Stimulated activated CD4-positive, alpha-beta T cell treated with anti-CD3 and anti-CD28 coated beads, Interleukin-2, amount 100 ng/mL, for 4 hours (primary cell): Measurements from ENCODE around the gene THSD7A.

Experiments
- DNase-seq: peaks from one replicate; pipeline ENCODE4 v3.0.0-alpha.2; 2020; ENCODE audit warnings: low read depth

Gene THSD7A

GRCh38 chr7:11702938-11703337 lies 129.1 kb downstream of the THSD7A start:
- no peak for DNase-seq

- DNase-seq, result no peak
These were observed 130.0 kb downstream of the THSD7A start for GRCh38 chr7:11701829-11702560.

- no peak for DNase-seq
These were observed 132.3 kb downstream of the THSD7A start for GRCh38 chr7:11699666-11700065.

- DNase-seq, result no peak
These were observed 133.6 kb downstream of the THSD7A start for GRCh38 chr7:11698384-11698871.

- no peak for DNase-seq
These were observed 141.6 kb downstream of the THSD7A start for GRCh38 chr7:11690395-11690794.

DNA sequence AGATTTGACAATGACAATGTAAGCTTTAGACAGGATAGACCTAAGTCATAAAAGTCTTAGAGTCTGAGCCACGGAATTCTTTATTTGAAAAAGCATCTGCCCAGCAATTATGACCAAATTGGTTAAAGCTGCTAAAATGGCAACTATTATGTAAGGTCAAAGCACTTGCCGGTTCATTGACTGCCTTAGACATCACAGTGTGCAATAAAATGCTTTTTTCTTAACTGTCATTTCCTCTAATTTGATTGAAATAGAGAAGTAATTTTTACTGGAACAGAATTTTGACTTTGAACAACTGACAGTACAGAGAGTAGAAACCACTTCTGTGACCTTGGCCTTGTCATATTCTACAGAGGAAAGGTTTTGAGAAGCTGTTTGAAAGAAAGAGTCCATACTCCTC lies 142.9 kb downstream of the THSD7A start:
- no peak for DNase-seq

DNA sequence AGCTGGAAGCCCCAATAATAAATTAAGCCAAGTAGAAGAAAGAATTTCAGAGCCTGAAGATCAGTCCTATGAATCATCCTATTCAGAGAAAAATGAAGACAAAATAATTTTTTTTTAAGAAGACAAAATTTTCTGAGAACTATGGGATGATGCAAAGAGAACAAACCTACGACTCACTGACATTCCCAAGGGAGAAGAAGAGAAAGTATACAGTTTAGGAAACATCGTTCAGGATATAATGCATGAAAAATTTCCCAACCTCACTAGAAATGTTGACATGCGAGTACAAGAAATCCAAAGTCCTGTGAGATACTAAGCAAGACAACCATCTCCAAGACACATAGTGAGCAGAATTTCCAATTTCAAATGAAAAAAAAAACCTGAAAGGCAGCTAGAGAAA lies 150.5 kb downstream of the THSD7A start:
- no peak for DNase-seq

- DNase-seq, result no peak
These were observed 156.8 kb downstream of the THSD7A start for GRCh38 chr7:11675163-11675562.

- no peak for DNase-seq
These were observed 163.3 kb downstream of the THSD7A start for GRCh38 chr7:11668727-11669126.

GRCh38 chr7:11667810-11668185 lies 164.2 kb downstream of the THSD7A start:
- no peak for DNase-seq

- no peak for DNase-seq
These were observed 164.8 kb downstream of the THSD7A start for GRCh38 chr7:11667071-11667809.

DNA sequence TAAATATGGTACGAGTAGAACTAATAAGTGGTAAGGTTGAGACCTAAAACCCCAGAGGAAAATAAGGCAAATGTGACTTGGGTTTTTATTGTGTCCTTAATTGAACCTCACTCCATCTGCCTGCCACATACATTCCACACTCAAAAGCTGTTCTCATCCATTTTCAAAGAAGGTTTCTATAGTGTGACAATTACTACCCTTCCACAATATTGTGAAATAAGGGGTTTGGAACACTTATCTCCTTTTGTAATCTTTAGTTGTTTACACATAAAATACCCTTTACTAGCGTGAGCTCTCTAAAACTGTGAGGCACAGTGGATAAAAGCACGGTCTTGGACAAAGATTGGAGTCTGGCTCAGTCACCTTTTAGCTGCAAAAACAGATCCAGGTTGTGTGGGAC lies 166.6 kb downstream of the THSD7A start:
- no peak for DNase-seq

- DNase-seq, result no peak
These were observed 176.4 kb downstream of the THSD7A start for GRCh38 chr7:11655642-11656041.

DNA sequence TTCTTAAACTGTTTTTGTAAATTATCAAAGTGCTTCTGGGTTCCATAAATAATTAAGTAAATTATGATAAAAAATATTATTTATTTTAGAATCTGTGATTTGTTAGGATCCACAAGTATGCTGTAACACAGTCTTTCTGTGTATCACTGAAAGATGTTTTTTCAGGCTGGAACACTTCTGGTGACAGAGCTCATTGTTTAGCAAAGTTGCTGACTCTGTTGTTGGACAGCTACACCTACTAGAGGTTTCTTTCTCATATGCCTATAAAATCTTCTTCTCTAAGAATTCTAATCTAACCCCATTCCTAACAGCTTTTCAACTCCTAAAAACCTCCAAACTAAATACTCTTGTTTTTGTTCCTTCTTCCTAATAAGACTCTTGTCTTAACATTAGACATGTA lies 176.8 kb downstream of the THSD7A start:
- no peak for DNase-seq

- no peak for DNase-seq
These were observed 181.5 kb downstream of the THSD7A start for GRCh38 chr7:11650500-11650899.

GRCh38 chr7:11650030-11650429 lies 182.0 kb downstream of the THSD7A start:
- no peak for DNase-seq

- no peak for DNase-seq
These were observed 183.0 kb downstream of the THSD7A start for GRCh38 chr7:11648980-11649379.

DNA sequence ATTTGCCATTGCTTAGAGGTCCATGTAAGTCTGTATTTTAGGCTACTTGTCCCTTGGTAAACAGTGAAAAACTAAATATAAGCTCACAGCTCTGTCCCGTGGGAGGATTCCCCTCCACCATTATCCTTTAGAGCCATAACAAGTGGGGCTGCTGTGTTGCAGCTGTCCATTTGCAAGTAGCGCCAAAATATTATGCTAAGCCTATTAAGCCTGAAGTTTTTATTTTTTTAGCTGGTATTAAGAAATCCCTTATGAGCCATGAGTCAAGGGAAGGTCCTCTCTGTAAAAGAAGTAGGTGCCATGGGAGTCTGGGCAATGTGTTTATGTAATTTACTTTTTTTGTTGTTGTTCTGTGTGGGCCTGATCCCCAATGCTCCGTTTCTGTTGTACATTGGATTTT lies 183.9 kb downstream of the THSD7A start:
- DNase-seq, result no peak

DNA sequence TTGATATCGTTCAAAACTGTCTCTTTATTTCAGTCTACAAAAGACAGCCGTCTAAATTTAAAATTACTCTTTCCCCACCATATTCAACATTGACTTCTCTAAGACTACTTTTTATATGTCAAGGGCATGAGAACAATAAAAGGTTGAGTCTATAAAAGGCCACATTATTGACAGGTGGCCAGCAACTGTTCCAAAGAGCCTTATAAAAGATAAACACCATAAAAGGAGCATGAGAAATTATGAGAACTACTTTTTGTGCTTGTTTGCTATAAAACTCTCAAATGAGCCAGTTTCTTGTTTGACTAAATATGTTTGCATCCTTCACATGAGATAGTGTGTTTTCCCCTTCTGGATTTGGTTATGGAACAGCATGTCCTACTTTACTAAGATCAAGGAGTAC lies 189.2 kb downstream of the THSD7A start:
- no peak for DNase-seq

GRCh38 chr7:11642276-11642675 lies 189.7 kb downstream of the THSD7A start:
- no peak for DNase-seq

DNA sequence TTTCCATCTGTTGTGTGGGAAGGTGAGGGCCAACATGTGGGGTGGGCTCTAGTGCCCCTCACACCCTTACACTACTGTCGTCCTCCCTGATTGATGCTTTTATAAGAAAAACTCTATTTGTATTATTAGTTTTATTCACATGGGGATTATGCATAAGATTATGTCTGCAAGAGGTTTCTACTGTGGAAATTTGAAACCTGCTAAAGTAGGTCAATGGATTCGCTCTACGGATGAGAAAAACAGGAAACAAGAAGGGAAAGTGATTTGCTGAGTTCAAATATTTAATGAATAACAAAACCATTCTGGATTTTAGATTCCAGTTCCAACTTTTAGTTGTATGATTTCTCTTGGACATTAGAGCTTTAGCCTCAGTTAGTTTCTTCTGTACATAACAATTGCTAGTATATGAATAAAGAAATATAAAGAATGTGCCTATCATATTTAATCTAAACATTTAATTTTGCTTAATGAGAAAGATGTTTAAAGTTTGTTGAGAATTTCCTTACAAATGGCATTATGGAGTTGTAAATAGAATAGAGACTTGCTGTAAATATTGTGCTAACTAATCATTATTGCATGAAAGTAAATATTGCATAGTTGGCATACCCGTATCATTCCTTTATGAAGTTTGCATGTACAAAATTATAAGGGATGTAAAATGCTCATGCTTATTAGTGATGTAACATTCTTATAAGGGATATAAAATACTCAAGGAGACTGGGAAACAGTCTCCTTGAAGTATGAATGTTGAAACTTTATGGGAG lies 193.8 kb downstream of the THSD7A start:
- DNase-seq, result no peak

DNA sequence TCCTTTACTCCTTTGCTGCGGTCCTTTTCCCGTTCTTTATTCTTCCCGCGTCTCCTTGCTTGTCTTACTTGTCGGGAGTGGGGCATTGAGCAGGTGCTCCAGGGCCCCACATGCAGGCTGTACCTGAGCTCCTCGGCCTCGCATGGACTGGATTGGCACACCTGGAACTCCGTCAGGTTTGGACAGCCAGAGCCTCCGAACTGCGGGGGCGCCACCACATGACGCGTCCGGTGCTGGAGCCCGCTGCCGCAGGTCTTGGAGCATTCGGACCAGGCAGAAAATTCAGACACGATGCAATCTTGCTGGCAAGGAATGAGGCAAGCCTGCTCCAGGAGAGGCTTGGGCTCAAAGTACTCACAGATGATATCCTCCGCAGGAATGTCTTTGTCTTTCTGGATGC lies 195.7 kb downstream of the THSD7A start:
- no peak for DNase-seq

DNA sequence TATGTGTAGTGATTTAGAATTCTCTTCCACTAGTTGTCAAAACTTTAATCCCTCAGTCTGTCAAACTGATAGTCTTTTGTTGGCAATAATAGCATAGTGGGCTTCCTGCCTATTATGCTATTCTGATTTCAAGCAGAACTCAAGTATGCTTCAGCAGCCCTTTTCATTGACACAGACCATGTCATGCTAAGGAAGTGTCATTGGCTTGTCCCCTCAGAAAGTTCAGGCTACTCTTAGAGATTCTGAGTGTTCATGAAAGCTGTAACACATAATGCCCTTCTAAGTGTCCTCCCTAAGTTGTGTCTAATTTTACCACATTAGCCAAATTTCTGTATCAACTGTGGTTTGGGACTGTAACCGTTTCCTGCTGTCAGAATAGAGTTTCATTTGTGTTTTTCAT lies 198.7 kb downstream of the THSD7A start:
- DNase-seq, result no peak
